GM12878 (cell line): ENCODE results near the gene SELENOO. TPM values are rescaled to one million over a fixed set of nuclear protein-coding genes. Genes with fewer than 3 reads are reported as not detected.
A peak's percentile ranks its signal among the peaks of the same experiment; 100 is the strongest.

Source experiments
- ATAC-seq: fragments of 200-7000 bp; cut with Tn5 transposase; 3 replicates; pipeline ENCODE4 v1.9.1; 2020; ENCODE audit warnings: mild to moderate bottlenecking, moderate library complexity
- BruUV-seq: library from RNA; stranded (reverse); fragments of 400-500 nt; replicated peaks from 2 replicates; lab custom pipeline; 2021; lab: Mats Ljungman, UMichigan
- CTCF ChIA-PET: fragments of 300-600 bp; sonication (Branson Sonifier 250); formaldehyde crosslinking; extraction: SDS; loops from one replicate; lab custom pipeline; 2021; ENCODE audit warnings: inconsistent platforms; lab: Yijun Ruan, JAX
- POLR2A ChIA-PET: fragments of 350-600 bp; formaldehyde crosslinking; extraction: SDS; loops from one replicate; lab custom pipeline; 2021; ENCODE audit warnings: inconsistent platforms; lab: Charles Lee
- RAD21 ChIA-PET: fragments of 300-600 bp; sonication (Branson Sonifier 250); formaldehyde crosslinking; loops from one replicate; lab custom pipeline; 2023; ENCODE audit warnings: antibody characterized with exemption; ENCODE audit not compliant: unreplicated experiment; lab: Charles Lee
- SMC1A ChIA-PET: fragments of 300-600 bp; sonication (Branson Sonifier 250); formaldehyde crosslinking; loops from one replicate; lab custom pipeline; 2023; ENCODE audit not compliant: unreplicated experiment, uncharacterized antibody; lab: Charles Lee
- DNase-seq: peaks from one replicate; pipeline ENCODE4 v3.0.0-alpha.2; 2011; ENCODE audit warnings: low read depth, low spot score
- FAIRE-seq: peaks from 3 replicates; lab custom pipeline; 2011; peaks lifted over from hg19 to GRCh38; lab: Jason Lieb, UNC
- H2AFZ ChIP-seq: 2 replicates; pipeline ENCODE4 v1.6.0; 2011; ENCODE audit warnings: low read depth, low read length, control low read depth; ENCODE audit not compliant: control insufficient read depth
- H3K27ac ChIP-seq: 2 replicates; pipeline ENCODE4 v1.5.1; 2011; ENCODE audit warnings: control low read depth; ENCODE audit not compliant: control insufficient read depth, insufficient read depth
- H3K27me3 ChIP-seq, 2 experiments: replicated peaks in 1 of 2; 2 replicates each; pipeline versions ENCODE4 v1.6.0 to v1.6.1; 2011; ENCODE audit warnings: low read length in 1 of 2; ENCODE audit not compliant: control insufficient read depth in 2 of 2, insufficient read depth in 2 of 2
- H3K36me3 ChIP-seq, 2 experiments: 2 replicates each; pipeline ENCODE4 v1.5.1; 2011; ENCODE audit warnings: low read length in 1 of 2; ENCODE audit not compliant: control insufficient read depth in 2 of 2, insufficient read depth in 2 of 2
- H3K4me1 ChIP-seq: 2 replicates; pipeline ENCODE4 v1.6.1; 2011; ENCODE audit warnings: mild to moderate bottlenecking, low read length, moderate library complexity, mixed read lengths; ENCODE audit not compliant: control insufficient read depth, insufficient read depth
- H3K4me2 ChIP-seq: 2 replicates; pipeline ENCODE4 v1.6.0; 2011; ENCODE audit warnings: control low read depth; ENCODE audit not compliant: control insufficient read depth, insufficient read depth
- H3K4me3 ChIP-seq: fragments of 200-600 bp; sonication (generic); 2 replicates; pipeline ENCODE4 v1.5.1; 2016
- H3K79me2 ChIP-seq: 2 replicates; pipeline ENCODE4 v1.6.0; 2011; ENCODE audit warnings: low read length; ENCODE audit not compliant: control insufficient read depth, insufficient read depth
- H3K9ac ChIP-seq: 2 replicates; pipeline ENCODE4 v1.8.0; 2011; ENCODE audit warnings: low read length, control low read depth, mixed read lengths; ENCODE audit not compliant: control insufficient read depth, insufficient read depth
- H3K9me3 ChIP-seq: replicated peaks from 3 replicates; pipeline ENCODE4 v1.5.1; 2011; ENCODE audit warnings: mild to moderate bottlenecking, low read length; ENCODE audit not compliant: control insufficient read depth, insufficient read depth
- H4K20me1 ChIP-seq: 2 replicates; pipeline ENCODE4 v1.6.0; 2011; ENCODE audit not compliant: control insufficient read depth, insufficient read depth
- CBFB ChIP-seq: IDR thresholded peaks from 2 replicates; pipeline ENCODE4 v1.6.1; 2016; ENCODE audit warnings: antibody characterized with exemption, low read depth
- CTCF ChIP-seq, 3 experiments: IDR thresholded peaks in 2 of 3; conservative IDR thresholded peaks in 1 of 3; 2 replicates each; pipeline ENCODE4 v1.5.1; 2011; ENCODE audit warnings: low read depth in 3 of 3, low read length in 3 of 3, mild to moderate bottlenecking in 3 of 3, control low read depth in 2 of 3, moderate library complexity in 2 of 3, inconsistent platforms in 1 of 3, mixed read lengths in 1 of 3; ENCODE audit not compliant: control insufficient read depth in 2 of 3, insufficient read depth in 1 of 3; ENCODE audit errors: extremely low read depth in 1 of 3
- IKZF2 ChIP-seq, 2 experiments: fragments of 450-650 bp; IDR thresholded peaks; 2 replicates each; pipeline ENCODE4 v1.6.1; 2017; ENCODE audit warnings: mild to moderate bottlenecking in 2 of 2, moderate library complexity in 2 of 2
- NFXL1 ChIP-seq: fragments of 450-650 bp; IDR thresholded peaks from 2 replicates; pipeline ENCODE4 v1.6.1; 2017; ENCODE audit warnings: antibody characterized with exemption, mild to moderate bottlenecking, borderline replicate concordance
- NFYB ChIP-seq: IDR thresholded peaks from 2 replicates; pipeline ENCODE4 v1.6.1; 2011; ENCODE audit warnings: low read depth, mild to moderate bottlenecking, low read length, improper control_type of control experiment, moderate library complexity; ENCODE audit not compliant: insufficient read depth
- NRF1 ChIP-seq: conservative IDR thresholded peaks from 2 replicates; pipeline ENCODE4 v1.6.1; 2011; ENCODE audit warnings: mild to moderate bottlenecking, low read depth, low read length, improper control_type of control experiment
- RAD21 ChIP-seq: IDR thresholded peaks from 2 replicates; pipeline ENCODE4 v1.6.1; 2011; ENCODE audit warnings: mild to moderate bottlenecking, low read depth, low read length, moderate library complexity; ENCODE audit not compliant: insufficient read depth
- REST ChIP-seq: IDR thresholded peaks from 2 replicates; pipeline ENCODE4 v1.6.1; 2012; ENCODE audit warnings: mild to moderate bottlenecking, low read depth, low read length
- TCF3 ChIP-seq: IDR thresholded peaks from 2 replicates; pipeline ENCODE4 v1.6.1; 2012; ENCODE audit warnings: low read depth, mild to moderate bottlenecking, low read length, borderline replicate concordance; ENCODE audit not compliant: insufficient read depth
- WGBS: methylation state at CpG from one replicate; pipeline ENCODE4 v1.1.6; 2016; ENCODE audit warnings: low lambda C conversion rate; ENCODE audit not compliant: insufficient replicate concordance, insufficient coverage; ENCODE audit errors: missing lambda C conversion rate; 5-methylcytosine and 5-hydroxymethylcytosine counted together
- in situ Hi-C: fragments of 300-500 bp; cut with MboI; formaldehyde crosslinking; loops from 9 replicates; pipeline ENCODE4 v1.14.3; 2018; ENCODE audit warnings: mixed read lengths
- intact Hi-C: fragments of 100-400 bp; cut with micrococcal nuclease; formaldehyde crosslinking; loops from one replicate; pipeline ENCODE4 v1.14.2; 2022; ENCODE audit not compliant: unreplicated experiment
- polyA plus RNA-seq, 11 experiments: library from polyadenylated mRNA; depleted of rRNA in 4 of 11; unstranded in 6 of 11; stranded (reverse) in 5 of 11; fragments of >200 nt; fragmentation: Nextera tagmentation in 4 of 11; fragmentation: Illumina TruSeq in 1 of 11; extraction: Ambion mirVana in 4 of 11; extraction: Trizol in 1 of 11; gene quantifications; 1 replicate in 1 of 11; 2 replicates in 10 of 11; pipeline versions ENCODE4 v1.2.1 to v1.2.3, GENCODE V29; 2011 to 2016; ENCODE audit warnings: inconsistent platforms in 2 of 11, missing spikeins in 2 of 11, low read depth in 1 of 11
- total RNA-seq, 4 experiments: library from RNA; depleted of rRNA in 3 of 4; stranded (reverse); fragments of >200 nt in 3 of 4; fragmentation: Illumina TruSeq in 1 of 4; extraction: Trizol in 1 of 4; gene quantifications; 2 replicates each; pipeline versions ENCODE4 v1.2.1 to v1.2.3, GENCODE V29; 2013 to 2021
- TF ChIP-seq, protein P1 (sequence below): IDR thresholded peaks from 2 replicates; pipeline ENCODE4 v1.6.1; 2012; ENCODE audit warnings: low read depth, low read length, improper control_type of control experiment

Gene SELENOO
- total and polyA plus RNA-seq, 10 of the 15 experiments (the other 5 are each of a cell fraction or from before 2014, with no cell fraction given): 0.42 to 23.3 (median 3.3) TPM

- H3K79me2 ChIP-seq: no peaks in the 10 kb centered on the region
- in situ Hi-C loops: no loop called here
- no peak overlapping the region for H3K4me2 ChIP-seq
- H3K27ac ChIP-seq: no peak overlapping the region
- H2AFZ ChIP-seq: no peak overlapping the region
- no peak overlapping the region for H3K9ac ChIP-seq
- ATAC-seq (no peak), FAIRE-seq (no peak), DNase-seq (no peak)
- BruUV-seq: no TSS peak
- H3K4me1 ChIP-seq: no peaks in the 10 kb centered on the region
- H3K36me3 ChIP-seq: peaks cover 9 to 61% of the 10 kb centered on the region in 2 experiments; a peak in 3 of 4 replicates
- 82% methylated on average over 19 of the region's 19 CpGs for WGBS
- POLR2A ChIA-PET: interaction anchor here (0.7 kb wide), 1 partner anchor 487 kb away, joined by 4 read pairs; no protein-coding TSS in a partner anchor
- SMC1A ChIA-PET: no interaction called here
- H3K9me3 ChIP-seq: no peaks in the 10 kb centered on the region
- CTCF ChIA-PET: interaction anchor here (0.7 kb wide), 1 partner anchor 73 kb away, joined by 3 read pairs; no protein-coding TSS in a partner anchor
- H4K20me1 ChIP-seq: no peaks in the 10 kb centered on the region
- intact Hi-C loops: no loop called here
- TF ChIP-seq, protein P1, sequence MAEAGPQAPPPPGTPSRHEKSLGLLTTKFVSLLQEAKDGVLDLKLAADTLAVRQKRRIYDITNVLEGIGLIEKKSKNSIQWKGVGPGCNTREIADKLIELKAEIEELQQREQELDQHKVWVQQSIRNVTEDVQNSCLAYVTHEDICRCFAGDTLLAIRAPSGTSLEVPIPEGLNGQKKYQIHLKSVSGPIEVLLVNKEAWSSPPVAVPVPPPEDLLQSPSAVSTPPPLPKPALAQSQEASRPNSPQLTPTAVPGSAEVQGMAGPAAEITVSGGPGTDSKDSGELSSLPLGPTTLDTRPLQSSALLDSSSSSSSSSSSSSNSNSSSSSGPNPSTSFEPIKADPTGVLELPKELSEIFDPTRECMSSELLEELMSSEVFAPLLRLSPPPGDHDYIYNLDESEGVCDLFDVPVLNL: no peak
- TF ChIP-seq NFYB (no peak), CTCF (IDR thresholded peaks at IDR 0.05 in 2 of 3, conservative IDR thresholded peaks at IDR 0.05 in 1 of 3; ENCODE audit: control insufficient read depth in 2 of 3, extremely low read depth in 1 of 3, insufficient read depth in 1 of 3, low read depth in 3 of 3, low read length in 3 of 3) (peak in 1 of 3 experiments; percentile 14; a peak in 1 of 6 replicates), REST (no peak), TCF3 (no peak), IKZF2 (IDR thresholded peaks at IDR 0.05) (no peak), NRF1 (no peak), CBFB (no peak), NFXL1 (no peak), RAD21 (0 out of 2 replicates have a peak, but pooled peaks have one; percentile 5)
- RAD21 ChIA-PET: interaction anchor here (0.6 to 0.8 kb wide), 2 partner anchors 11 to 119 kb away, joined by 3 read pairs; no protein-coding TSS in a partner anchor
- H3K4me3 ChIP-seq: no peak overlapping the region
- no peaks in the 10 kb centered on the region for H3K27me3 ChIP-seq
Measured at GRCh38 chr22:50221410-50222300, 20.8 kb downstream of the SELENOO start.
